Activated naive CD4-positive, alpha-beta T cell treated with anti-CD3 and anti-CD28 coated beads, Interleukin-2, amount 10 ng/mL, durations not matched to agents 7 days and 5 days (primary cell): Measurements from ENCODE around the gene ZWILCH.
"Not testable (repeated sequence)": the region's sequence is repeated elsewhere in the genome, so short reads cannot be mapped to it uniquely, and the experiment has no call there.

Experiments used
- CTCF ChIA-PET: fragments of 350-600 bp; sonication (Branson Sonifier 250); formaldehyde crosslinking; loops from one replicate; lab custom pipeline; 2021; ENCODE audit warnings: antibody characterized with exemption; lab: Charles Lee
- DNase-seq: peaks from one replicate; pipeline ENCODE4 v3.0.0-alpha.2; 2020
- H3K27ac Mint-ChIP-seq: one replicate; pipeline ENCODE4 v1.8.0; 2021; ENCODE audit warnings: mild to moderate bottlenecking, moderate library complexity, mixed read lengths
- H3K27me3 Mint-ChIP-seq: one replicate; pipeline ENCODE4 v1.8.0; 2021; ENCODE audit warnings: mild to moderate bottlenecking, mixed read lengths
- H3K36me3 Mint-ChIP-seq: one replicate; pipeline ENCODE4 v1.8.0; 2021; ENCODE audit warnings: mixed read lengths
- H3K4me1 Mint-ChIP-seq: one replicate; pipeline ENCODE4 v1.8.0; 2021; ENCODE audit warnings: mixed read lengths
- H3K4me3 Mint-ChIP-seq: one replicate; pipeline ENCODE4 v1.8.0; 2021; ENCODE audit warnings: mild to moderate bottlenecking, moderate library complexity, mixed read lengths
- H3K9me3 Mint-ChIP-seq: one replicate; pipeline ENCODE4 v1.8.0; 2021; ENCODE audit warnings: mixed read lengths

ZWILCH gene

GRCh38 chr15:66497502-66498455, 7.3 kb upstream of the ZWILCH start, which contains the start of gene SNAPC5:
Gene SNAPC5, minus strand, starts transcription at chr15:66497762. Its CDS starts 31 bp downstream, at chr15:66497731.
- no peaks in the 10 kb centered on the region for H3K27me3 Mint-ChIP-seq
- no peaks in the 10 kb centered on the region for H3K9me3 Mint-ChIP-seq
- H3K36me3 Mint-ChIP-seq, result peaks cover 84% of the 10 kb centered on the region
- CTCF ChIA-PET, result interaction anchor here (0.6 to 4.1 kb wide), 31 partner anchors 9 to 1172 kb away, joined by 3 to 60 read pairs (median 5); partner anchors contain the start of genes DIS3L, MAP2K1 and TIPIN
- H3K27ac Mint-ChIP-seq, result peak within 1 kb of the TSS; percentile 97
- DNase-seq, result peak; percentile 98
- peak within 1 kb of the TSS; percentile 97 for H3K4me3 Mint-ChIP-seq
- H3K4me1 Mint-ChIP-seq, result peaks cover 61% of the 10 kb centered on the region

- no peaks in the 10 kb centered on the region for H3K9me3 Mint-ChIP-seq
- H3K27me3 Mint-ChIP-seq, result no peaks in the 10 kb centered on the region
- no peak overlapping the region for H3K4me3 Mint-ChIP-seq
- CTCF ChIA-PET, result interaction anchor here (0.6 to 4.1 kb wide), 34 partner anchors 9 to 970 kb away, joined by 3 to 60 read pairs (median 5); partner anchors contain the start of genes DIS3L, MAP2K1 and TIPIN
- peak overlapping the region; percentile 97 for H3K27ac Mint-ChIP-seq
- H3K4me1 Mint-ChIP-seq, result peaks cover 69% of the 10 kb centered on the region
- no peak for DNase-seq
- peaks cover 84% of the 10 kb centered on the region for H3K36me3 Mint-ChIP-seq
Observed at GRCh38 chr15:66498501-66499386, 6.4 kb upstream of the ZWILCH start.

GRCh38 chr15:66500346-66500745, 4.8 kb upstream of the ZWILCH start:
- peak overlapping the region; percentile 29 for H3K27ac Mint-ChIP-seq
- H3K4me3 Mint-ChIP-seq, H3K27me3 Mint-ChIP-seq, DNase-seq, H3K9me3 Mint-ChIP-seq: not testable (repeated sequence)
- H3K4me1 Mint-ChIP-seq, result peaks cover 66% of the 10 kb centered on the region
- peaks cover 80% of the 10 kb centered on the region for H3K36me3 Mint-ChIP-seq
- CTCF ChIA-PET, result interaction anchor here (0.6 to 4.1 kb wide), 3 partner anchors 114 to 865 kb away, joined by 3 to 60 read pairs (median 4); partner anchors contain the start of gene MAP2K1

- Mint-ChIP-seq H3K27me3 (no peaks in the 10 kb centered on the region), H3K4me3 (peak overlapping the region; percentile 100), H3K27ac (peak overlapping the region; percentile 64), H3K9me3 (no peaks in the 10 kb centered on the region), H3K4me1 (peaks cover 73% of the 10 kb centered on the region), H3K36me3 (peaks cover 67% of the 10 kb centered on the region)
- DNase-seq, result no peak
- CTCF ChIA-PET, result no interaction called here
Observed at GRCh38 chr15:66502491-66502890, 2.6 kb upstream of the ZWILCH start.

- Mint-ChIP-seq H3K4me1 (peaks cover 73% of the 10 kb centered on the region), H3K4me3 (peak overlapping the region; percentile 100), H3K27ac (peak overlapping the region; percentile 67), H3K36me3 (peaks cover 60% of the 10 kb centered on the region)
- H3K27me3 Mint-ChIP-seq, DNase-seq, H3K9me3 Mint-ChIP-seq, CTCF ChIA-PET: not testable (repeated sequence)
Observed at GRCh38 chr15:66503041-66503648, 2.0 kb upstream of the ZWILCH start.

DNA sequence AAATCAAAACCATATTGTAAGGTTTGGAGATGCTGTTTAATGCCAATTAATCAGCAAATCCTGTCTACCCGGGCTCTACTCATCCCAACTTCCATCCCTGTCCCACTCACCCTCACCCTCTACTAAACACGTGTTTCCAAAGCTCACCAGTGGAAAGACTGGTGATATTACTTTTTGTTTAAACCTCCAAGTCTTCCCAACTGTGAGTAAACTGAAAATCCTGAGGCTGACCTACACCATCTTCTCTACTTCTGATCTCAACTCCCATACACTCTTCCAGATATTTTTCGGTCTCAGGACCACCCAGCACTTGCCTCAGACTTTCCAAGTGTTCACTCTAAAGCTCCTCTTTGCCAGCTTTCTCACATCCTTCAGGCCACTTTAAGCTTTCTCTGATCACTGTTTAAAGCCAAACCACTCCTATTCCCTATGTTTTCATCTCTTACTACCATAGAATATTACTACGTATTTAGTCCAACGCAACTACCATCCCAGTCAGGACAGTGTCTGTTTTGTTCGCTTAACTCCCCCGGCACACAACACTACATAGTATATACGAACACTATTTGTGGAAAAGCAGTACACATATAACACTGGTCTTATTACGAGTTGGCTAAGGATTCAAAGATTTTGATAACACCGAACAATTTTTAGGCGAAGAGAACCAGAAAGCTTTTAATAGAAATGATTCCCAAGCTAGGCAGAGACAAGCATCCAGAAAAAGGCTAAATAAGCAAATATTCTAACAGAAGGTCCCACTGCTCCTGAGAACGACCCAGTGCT, 1.2 kb upstream of the ZWILCH start:
- Mint-ChIP-seq H3K4me3 (peak overlapping the region; percentile 100), H3K9me3 (no peaks in the 10 kb centered on the region), H3K4me1 (peaks cover 70% of the 10 kb centered on the region), H3K27ac (peak overlapping the region; percentile 97), H3K27me3 (no peaks in the 10 kb centered on the region), H3K36me3 (peaks cover 53% of the 10 kb centered on the region)
- DNase-seq, result no peak
- CTCF ChIA-PET, result no interaction called here

DNA sequence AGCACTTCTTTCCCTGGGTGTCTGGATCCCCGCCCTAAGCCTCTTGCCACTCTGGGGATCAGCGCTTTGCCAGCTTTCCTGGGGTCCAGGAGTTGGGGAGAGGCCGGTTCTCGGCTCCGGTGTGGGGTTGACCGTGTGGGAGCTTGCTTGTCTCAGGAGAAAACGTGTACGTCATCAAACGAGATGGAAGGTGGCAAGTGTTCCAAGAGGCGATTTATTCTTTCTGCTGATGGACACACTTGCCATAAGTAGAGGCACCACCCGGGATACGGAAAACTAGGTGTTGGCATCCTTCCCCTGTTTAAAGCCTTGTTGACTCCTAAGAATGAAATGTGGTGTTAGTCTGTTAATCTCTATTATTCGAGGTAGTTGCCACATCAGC, 295 bp downstream of the ZWILCH start:
- Mint-ChIP-seq H3K27ac (peak overlapping the region; percentile 97), H3K27me3 (no peaks in the 10 kb centered on the region), H3K36me3 (peaks cover 39% of the 10 kb centered on the region), H3K9me3 (no peaks in the 10 kb centered on the region), H3K4me3 (peak overlapping the region; percentile 100), H3K4me1 (peaks cover 61% of the 10 kb centered on the region)
- CTCF ChIA-PET, result interaction anchor here (1.3 kb wide), 1 partner anchor 119 kb away, joined by 4 read pairs; no protein-coding TSS in a partner anchor
- no peak for DNase-seq

GRCh38 chr15:66505818-66506217, 692 bp downstream of the ZWILCH start:
- Mint-ChIP-seq H3K27me3 (no peaks in the 10 kb centered on the region), H3K27ac (peak overlapping the region; percentile 97), H3K9me3 (no peaks in the 10 kb centered on the region), H3K4me3 (peak overlapping the region; percentile 100), H3K36me3 (peaks cover 35% of the 10 kb centered on the region), H3K4me1 (peaks cover 57% of the 10 kb centered on the region)
- CTCF ChIA-PET, result interaction anchor here (1.3 kb wide), 1 partner anchor 120 kb away, joined by 4 read pairs; no protein-coding TSS in a partner anchor
- no peak for DNase-seq

GRCh38 chr15:66508293-66508883, 3.3 kb downstream of the ZWILCH start:
- no peaks in the 10 kb centered on the region for H3K9me3 Mint-ChIP-seq
- DNase-seq, result no peak
- no peaks in the 10 kb centered on the region for H3K27me3 Mint-ChIP-seq
- CTCF ChIA-PET, result no interaction called here
- H3K4me3 Mint-ChIP-seq, result no peak overlapping the region
- H3K27ac Mint-ChIP-seq, result no peak overlapping the region
- peaks cover 11% of the 10 kb centered on the region for H3K36me3 Mint-ChIP-seq
- H3K4me1 Mint-ChIP-seq, result peaks cover 34% of the 10 kb centered on the region

DNA sequence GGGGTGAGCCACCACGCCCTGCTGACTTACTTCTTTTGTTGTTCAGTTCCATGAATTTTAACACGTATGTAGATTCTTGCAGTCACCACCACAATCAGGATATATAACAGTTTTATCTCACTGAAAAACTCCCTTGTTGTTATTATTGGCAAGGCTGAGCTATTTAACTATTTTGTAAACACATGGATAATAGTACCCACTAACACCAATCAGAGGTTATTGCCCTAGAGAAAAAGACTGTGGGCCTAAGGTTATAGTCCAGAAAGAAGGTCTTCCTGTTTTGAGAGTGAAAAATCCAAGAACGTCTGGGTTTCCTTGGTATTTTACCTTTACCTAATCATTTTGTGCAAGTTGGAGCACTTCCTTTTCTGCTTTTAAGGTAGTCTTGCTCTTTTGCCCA, 9.5 kb downstream of the ZWILCH start:
- H3K9me3 Mint-ChIP-seq, result no peaks in the 10 kb centered on the region
- no peaks in the 10 kb centered on the region for H3K27me3 Mint-ChIP-seq
- DNase-seq, result no peak
- H3K27ac Mint-ChIP-seq, result no peak overlapping the region
- H3K4me1 Mint-ChIP-seq, result no peaks in the 10 kb centered on the region
- CTCF ChIA-PET, result interaction anchor here (0.6 kb wide), 1 partner anchor 645 kb away, joined by 3 read pairs; the partner anchor contains the start of gene RAB11A
- peaks cover 22% of the 10 kb centered on the region for H3K36me3 Mint-ChIP-seq
- no peak overlapping the region for H3K4me3 Mint-ChIP-seq

DNA sequence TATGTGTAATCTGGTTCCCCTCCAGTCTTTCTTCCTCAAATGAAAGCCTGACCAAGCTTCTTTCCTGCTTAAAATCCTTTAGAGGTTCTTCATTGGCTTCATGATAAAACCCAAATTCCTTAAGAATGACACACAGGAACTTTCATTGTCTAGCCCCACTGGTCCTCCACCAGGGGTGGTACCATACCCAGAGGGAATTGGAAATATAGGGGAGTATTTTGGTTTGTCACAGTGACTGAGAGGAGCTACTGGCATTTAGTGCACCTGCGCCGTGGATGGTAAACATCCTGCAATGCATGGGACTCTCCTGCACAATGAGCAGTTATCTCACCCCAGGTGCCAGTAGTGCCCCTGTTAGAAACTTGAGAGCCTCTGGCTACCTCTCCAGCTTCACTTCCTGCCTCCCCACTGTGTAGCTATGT, 10.8 kb downstream of the ZWILCH start:
- H3K27ac Mint-ChIP-seq, result no peak overlapping the region
- CTCF ChIA-PET, result interaction anchor here (0.6 kb wide), 1 partner anchor 88 kb away, joined by 3 read pairs; no protein-coding TSS in a partner anchor
- H3K4me3 Mint-ChIP-seq, result no peak overlapping the region
- no peak for DNase-seq
- H3K27me3 Mint-ChIP-seq, result no peaks in the 10 kb centered on the region
- no peaks in the 10 kb centered on the region for H3K9me3 Mint-ChIP-seq
- H3K36me3 Mint-ChIP-seq, result peaks cover 23% of the 10 kb centered on the region
- H3K4me1 Mint-ChIP-seq, result no peaks in the 10 kb centered on the region

GRCh38 chr15:66523926-66524325, 18.8 kb downstream of the ZWILCH start:
- Mint-ChIP-seq H3K4me3 (no peak overlapping the region), H3K27ac (no peak overlapping the region), H3K9me3 (no peaks in the 10 kb centered on the region), H3K27me3 (no peaks in the 10 kb centered on the region), H3K36me3 (peaks cover 36% of the 10 kb centered on the region), H3K4me1 (no peaks in the 10 kb centered on the region)
- CTCF ChIA-PET, result no interaction called here
- no peak for DNase-seq
